GM12878 (cell line): Measurements from ENCODE around the gene RIC8B. TPM values are rescaled to one million over a fixed set of nuclear protein-coding genes. Genes with fewer than 3 reads are reported as not detected.

Experiments
- ATAC-seq: fragments of 200-7000 bp; cut with Tn5 transposase; 3 replicates; pipeline ENCODE4 v1.9.1; 2020; ENCODE audit warnings: mild to moderate bottlenecking, moderate library complexity
- BruUV-seq: library from RNA; stranded (reverse); fragments of 400-500 nt; replicated peaks from 2 replicates; lab custom pipeline; 2021; lab: Mats Ljungman, UMichigan
- CTCF ChIA-PET: fragments of 300-600 bp; sonication (Branson Sonifier 250); formaldehyde crosslinking; extraction: SDS; loops from one replicate; lab custom pipeline; 2021; ENCODE audit warnings: inconsistent platforms; lab: Yijun Ruan, JAX
- POLR2A ChIA-PET: fragments of 350-600 bp; formaldehyde crosslinking; extraction: SDS; loops from one replicate; lab custom pipeline; 2021; ENCODE audit warnings: inconsistent platforms; lab: Charles Lee
- RAD21 ChIA-PET: fragments of 300-600 bp; sonication (Branson Sonifier 250); formaldehyde crosslinking; loops from one replicate; lab custom pipeline; 2023; ENCODE audit warnings: antibody characterized with exemption; ENCODE audit not compliant: unreplicated experiment; lab: Charles Lee
- SMC1A ChIA-PET: fragments of 300-600 bp; sonication (Branson Sonifier 250); formaldehyde crosslinking; loops from one replicate; lab custom pipeline; 2023; ENCODE audit not compliant: unreplicated experiment, uncharacterized antibody; lab: Charles Lee
- DNase-seq: peaks from one replicate; pipeline ENCODE4 v3.0.0-alpha.2; 2011; ENCODE audit warnings: low read depth, low spot score
- FAIRE-seq: peaks from 3 replicates; lab custom pipeline; 2011; peaks lifted over from hg19 to GRCh38; lab: Jason Lieb, UNC
- H2AFZ ChIP-seq: 2 replicates; pipeline ENCODE4 v1.6.0; 2011; ENCODE audit warnings: low read depth, low read length, control low read depth; ENCODE audit not compliant: control insufficient read depth
- H3K27ac ChIP-seq: 2 replicates; pipeline ENCODE4 v1.5.1; 2011; ENCODE audit warnings: control low read depth; ENCODE audit not compliant: control insufficient read depth, insufficient read depth
- H3K27me3 ChIP-seq, 2 experiments: replicated peaks in 1 of 2; 2 replicates each; pipeline versions ENCODE4 v1.6.0 to v1.6.1; 2011; ENCODE audit warnings: low read length in 1 of 2; ENCODE audit not compliant: control insufficient read depth in 2 of 2, insufficient read depth in 2 of 2
- H3K36me3 ChIP-seq, 2 experiments: 2 replicates each; pipeline ENCODE4 v1.5.1; 2011; ENCODE audit warnings: low read length in 1 of 2; ENCODE audit not compliant: control insufficient read depth in 2 of 2, insufficient read depth in 2 of 2
- H3K4me1 ChIP-seq: 2 replicates; pipeline ENCODE4 v1.6.1; 2011; ENCODE audit warnings: mild to moderate bottlenecking, low read length, moderate library complexity, mixed read lengths; ENCODE audit not compliant: control insufficient read depth, insufficient read depth
- H3K4me2 ChIP-seq: 2 replicates; pipeline ENCODE4 v1.6.0; 2011; ENCODE audit warnings: control low read depth; ENCODE audit not compliant: control insufficient read depth, insufficient read depth
- H3K4me3 ChIP-seq: fragments of 200-600 bp; sonication (generic); 2 replicates; pipeline ENCODE4 v1.5.1; 2016
- H3K79me2 ChIP-seq: 2 replicates; pipeline ENCODE4 v1.6.0; 2011; ENCODE audit warnings: low read length; ENCODE audit not compliant: control insufficient read depth, insufficient read depth
- H3K9ac ChIP-seq: 2 replicates; pipeline ENCODE4 v1.8.0; 2011; ENCODE audit warnings: low read length, control low read depth, mixed read lengths; ENCODE audit not compliant: control insufficient read depth, insufficient read depth
- H3K9me3 ChIP-seq: replicated peaks from 3 replicates; pipeline ENCODE4 v1.5.1; 2011; ENCODE audit warnings: mild to moderate bottlenecking, low read length; ENCODE audit not compliant: control insufficient read depth, insufficient read depth
- H4K20me1 ChIP-seq: 2 replicates; pipeline ENCODE4 v1.6.0; 2011; ENCODE audit not compliant: control insufficient read depth, insufficient read depth
- CBX5 ChIP-seq: sonication (generic); IDR thresholded peaks from 2 replicates; pipeline ENCODE4 v1.6.1; 2016; ENCODE audit warnings: low read depth, moderate library complexity, mild to moderate bottlenecking, inconsistent platforms
- CHD2 ChIP-seq: IDR thresholded peaks from 2 replicates; pipeline ENCODE4 v1.6.1; 2011; ENCODE audit warnings: low read depth, low read length, improper control_type of control experiment, borderline replicate concordance
- JUNB ChIP-seq: IDR thresholded peaks from 2 replicates; pipeline ENCODE4 v1.6.1; 2016; ENCODE audit warnings: antibody characterized with exemption, mild to moderate bottlenecking
- MAX ChIP-seq: IDR thresholded peaks from 2 replicates; pipeline ENCODE4 v1.6.1; 2012; ENCODE audit warnings: low read depth, low read length, improper control_type of control experiment
- MTA2 ChIP-seq: fragments of 450-650 bp; IDR thresholded peaks from 2 replicates; pipeline ENCODE4 v1.6.1; 2016; ENCODE audit warnings: low read depth, mild to moderate bottlenecking, moderate library complexity
- MYB ChIP-seq: fragments of 150-350 bp; IDR thresholded peaks from 2 replicates; pipeline ENCODE4 v1.6.1; 2014; ENCODE audit warnings: mild to moderate bottlenecking, low read depth, low read length, borderline replicate concordance
- PAX5 ChIP-seq: IDR thresholded peaks from 2 replicates; pipeline ENCODE4 v1.6.1; 2011; ENCODE audit warnings: low read depth, low read length, borderline replicate concordance
- PAX8 ChIP-seq: fragments of 450-650 bp; IDR thresholded peaks from 2 replicates; pipeline ENCODE4 v1.6.1; 2017; ENCODE audit warnings: mild to moderate bottlenecking, moderate library complexity
- PKNOX1 ChIP-seq: fragments of 450-650 bp; IDR thresholded peaks from 2 replicates; pipeline ENCODE4 v1.6.1; 2016; ENCODE audit warnings: mild to moderate bottlenecking
- POLR2AphosphoS2 ChIP-seq: IDR thresholded peaks from 2 replicates; pipeline ENCODE4 v1.6.1; 2011; ENCODE audit warnings: low read depth, mild to moderate bottlenecking, low read length, improper control_type of control experiment, moderate library complexity
- PRDM15 ChIP-seq: fragments of 450-650 bp; formaldehyde crosslinking; IDR thresholded peaks from 2 replicates; pipeline ENCODE4 v1.4.0; 2020; ENCODE audit warnings: mild to moderate bottlenecking, moderate library complexity
- TCF12 ChIP-seq: IDR thresholded peaks from 2 replicates; pipeline ENCODE4 v1.6.1; 2011; ENCODE audit warnings: low read depth, mild to moderate bottlenecking, low read length
- TCF3 ChIP-seq: IDR thresholded peaks from 2 replicates; pipeline ENCODE4 v1.6.1; 2012; ENCODE audit warnings: low read depth, mild to moderate bottlenecking, low read length, borderline replicate concordance; ENCODE audit not compliant: insufficient read depth
- TCF7 ChIP-seq: IDR thresholded peaks from 2 replicates; pipeline ENCODE4 v1.6.1; 2014; ENCODE audit warnings: antibody characterized with exemption, borderline replicate concordance
- ZNF207 ChIP-seq: fragments of 450-650 bp; IDR thresholded peaks from 2 replicates; pipeline ENCODE4 v1.6.1; 2014; ENCODE audit warnings: antibody characterized with exemption, mild to moderate bottlenecking, borderline replicate concordance
- ZNF384 ChIP-seq: IDR thresholded peaks from 2 replicates; pipeline ENCODE4 v1.6.1; 2012; ENCODE audit warnings: low read depth, mild to moderate bottlenecking, low read length, improper control_type of control experiment, borderline replicate concordance
- in situ Hi-C: fragments of 300-500 bp; cut with MboI; formaldehyde crosslinking; loops from 9 replicates; pipeline ENCODE4 v1.14.3; 2018; ENCODE audit warnings: mixed read lengths
- intact Hi-C: fragments of 100-400 bp; cut with micrococcal nuclease; formaldehyde crosslinking; loops from one replicate; pipeline ENCODE4 v1.14.2; 2022; ENCODE audit not compliant: unreplicated experiment
- polyA plus RNA-seq, 11 experiments: library from polyadenylated mRNA; depleted of rRNA in 4 of 11; unstranded in 6 of 11; stranded (reverse) in 5 of 11; fragments of >200 nt; fragmentation: Nextera tagmentation in 4 of 11; fragmentation: Illumina TruSeq in 1 of 11; extraction: Ambion mirVana in 4 of 11; extraction: Trizol in 1 of 11; gene quantifications; 1 replicate in 1 of 11; 2 replicates in 10 of 11; pipeline versions ENCODE4 v1.2.1 to v1.2.3, GENCODE V29; 2011 to 2016; ENCODE audit warnings: inconsistent platforms in 2 of 11, missing spikeins in 2 of 11, low read depth in 1 of 11
- total RNA-seq, 4 experiments: library from RNA; depleted of rRNA in 3 of 4; stranded (reverse); fragments of >200 nt in 3 of 4; fragmentation: Illumina TruSeq in 1 of 4; extraction: Trizol in 1 of 4; gene quantifications; 2 replicates each; pipeline versions ENCODE4 v1.2.1 to v1.2.3, GENCODE V29; 2013 to 2021
- TF ChIP-seq, protein P1 (sequence below): fragments of 450-650 bp; IDR thresholded peaks from 2 replicates; pipeline ENCODE4 v1.6.1; 2018; ENCODE audit warnings: mild to moderate bottlenecking, low read depth, moderate library complexity; ENCODE audit not compliant: partially characterized antibody

RIC8B gene
- total and polyA plus RNA-seq, 10 of the 15 experiments (the other 5 are each of a cell fraction or from before 2014, with no cell fraction given): 2.3 to 10.8 (median 6.2) TPM

- in situ Hi-C loops: no loop called here
- Histone ChIP-seq H3K27ac (no peak overlapping the region), H3K4me2 (no peak overlapping the region), H4K20me1 (no peaks in the 10 kb centered on the region), H3K4me3 (no peak overlapping the region), H3K27me3 (no peaks in the 10 kb centered on the region), H3K36me3 (peaks cover 4 to 11% of the 10 kb centered on the region in 2 experiments), H3K4me1 (no peaks in the 10 kb centered on the region), H3K79me2 (no peaks in the 10 kb centered on the region), H3K9me3 (peaks cover 4% of the 10 kb centered on the region; the same call in 2 of the 3 replicates), H2AFZ (no peak overlapping the region), H3K9ac (no peak overlapping the region)
- RAD21 ChIA-PET: no interaction called here
- ATAC-seq (no peak), DNase-seq (no peak), FAIRE-seq (no peak)
- POLR2A ChIA-PET: no interaction called here
- CTCF ChIA-PET: interaction anchor here (0.7 to 2.8 kb wide), 2 partner anchors 49 to 77 kb away, joined by 3 to 16 read pairs; no protein-coding TSS in a partner anchor
- intact Hi-C loops: no loop called here
- no TSS peak for BruUV-seq
- SMC1A ChIA-PET: interaction anchor here (1.2 to 2.8 kb wide), 2 partner anchors 7 to 19 kb away, joined by 3 to 9 read pairs; no protein-coding TSS in a partner anchor
- TF ChIP-seq MYB (no peak), PAX5 (no peak), POLR2AphosphoS2 (no peak), CHD2 (no peak), ZNF207 (no peak), PAX8 (no peak), MTA2 (no peak), MAX (no peak), TCF3 (no peak), JUNB (no peak), ZNF384 (no peak), PRDM15 (no peak), TCF7 (no peak), CBX5 (no peak), TCF12 (no peak), PKNOX1 (no peak)
- TF ChIP-seq, protein P1, sequence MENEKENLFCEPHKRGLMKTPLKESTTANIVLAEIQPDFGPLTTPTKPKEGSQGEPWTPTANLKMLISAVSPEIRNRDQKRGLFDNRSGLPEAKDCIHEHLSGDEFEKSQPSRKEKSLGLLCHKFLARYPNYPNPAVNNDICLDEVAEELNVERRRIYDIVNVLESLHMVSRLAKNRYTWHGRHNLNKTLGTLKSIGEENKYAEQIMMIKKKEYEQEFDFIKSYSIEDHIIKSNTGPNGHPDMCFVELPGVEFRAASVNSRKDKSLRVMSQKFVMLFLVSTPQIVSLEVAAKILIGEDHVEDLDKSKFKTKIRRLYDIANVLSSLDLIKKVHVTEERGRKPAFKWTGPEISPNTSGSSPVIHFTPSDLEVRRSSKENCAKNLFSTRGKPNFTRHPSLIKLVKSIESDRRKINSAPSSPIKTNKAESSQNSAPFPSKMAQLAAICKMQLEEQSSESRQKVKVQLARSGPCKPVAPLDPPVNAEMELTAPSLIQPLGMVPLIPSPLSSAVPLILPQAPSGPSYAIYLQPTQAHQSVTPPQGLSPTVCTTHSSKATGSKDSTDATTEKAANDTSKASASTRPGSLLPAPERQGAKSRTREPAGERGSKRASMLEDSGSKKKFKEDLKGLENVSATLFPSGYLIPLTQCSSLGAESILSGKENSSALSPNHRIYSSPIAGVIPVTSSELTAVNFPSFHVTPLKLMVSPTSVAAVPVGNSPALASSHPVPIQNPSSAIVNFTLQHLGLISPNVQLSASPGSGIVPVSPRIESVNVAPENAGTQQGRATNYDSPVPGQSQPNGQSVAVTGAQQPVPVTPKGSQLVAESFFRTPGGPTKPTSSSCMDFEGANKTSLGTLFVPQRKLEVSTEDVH: no peak
These were observed 17.0 kb downstream of the RIC8B start for GRCh38 chr12:106791531-106791930.
